ENCODE measurements around the gene HTT.

DNA sequence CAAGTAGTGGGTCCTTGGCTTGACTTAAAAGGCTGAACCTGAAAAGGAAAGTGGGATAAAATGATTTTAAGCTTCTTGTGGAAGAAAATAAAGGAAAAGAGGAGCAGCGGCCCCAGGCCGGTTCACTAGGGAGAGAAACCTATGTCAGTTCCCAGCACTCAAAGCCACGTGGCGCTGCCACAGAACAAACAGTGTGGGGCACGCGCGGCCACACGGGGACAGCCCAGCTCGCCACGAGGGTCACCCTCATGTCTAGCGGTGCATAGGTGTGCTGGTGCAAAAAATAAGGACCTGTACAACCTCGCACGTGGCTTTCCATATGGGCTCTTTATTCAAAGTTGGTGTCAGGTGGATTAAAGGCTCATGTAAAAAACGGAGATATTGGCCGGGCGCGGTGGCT lies 191.6 kb downstream of the HTT start:
- TF ChIP-seq TCF12 (IDR thresholded peaks at IDR 0.05) (no peak), TCF12 (CRISPR knock-in tag; IDR thresholded peaks at IDR 0.05) (no peak), ZNF432 (CRISPR knock-in tag; IDR thresholded peaks at IDR 0.05; ENCODE audit: borderline replicate concordance) (no peak), RFX5 (IDR thresholded peaks at IDR 0.05; ENCODE audit: low read depth, low read length) (no peak), MAZ (IDR thresholded peaks at IDR 0.05; ENCODE audit: borderline replicate concordance, low read depth, low read length) (no peak), MAZ (CRISPR knock-in tag; IDR thresholded peaks at IDR 0.05; ENCODE audit: low read depth) (no peak)

All from HepG2 (cell line).